Bronchial epithelial cell (primary cell): ENCODE data around the gene LAMTOR3. TPM values are rescaled to one million over a fixed set of nuclear protein-coding genes. Genes with fewer than 3 reads are reported as not detected.

Experiments
- DNase-seq: peaks from one replicate; pipeline ENCODE4 v3.0.0-alpha.2; 2010; ENCODE audit warnings: low read depth
- FAIRE-seq: peaks from 2 replicates; lab custom pipeline; 2011; peaks lifted over from hg19 to GRCh38; lab: Jason Lieb, UNC
- H3K27me3 ChIP-seq: 2 replicates; pipeline ENCODE4 v1.5.1; 2011; ENCODE audit warnings: low read length; ENCODE audit not compliant: control insufficient read depth, insufficient read depth
- H3K36me3 ChIP-seq: 2 replicates; pipeline ENCODE4 v1.5.1; 2011; ENCODE audit warnings: low read length; ENCODE audit not compliant: control insufficient read depth, insufficient read depth
- H3K4me3 ChIP-seq: 2 replicates; pipeline ENCODE4 v1.5.1; 2011; ENCODE audit warnings: mild to moderate bottlenecking, low read depth, low read length, control low read depth
- total RNA-seq: library from RNA; depleted of rRNA; stranded (reverse); fragments of >200 nt; gene quantifications from 2 replicates; pipeline ENCODE4 v1.2.1, GENCODE V29; 2014
- TF ChIP-seq, protein P1 (sequence below): IDR thresholded peaks from 2 replicates; pipeline ENCODE4 v1.5.1; 2011; ENCODE audit warnings: mild to moderate bottlenecking, moderate library complexity, low read length, control low read depth, inconsistent platforms; ENCODE audit not compliant: insufficient read depth, severe bottlenecking

LAMTOR3 gene
- total RNA-seq, 1 donor from 2014 or later = 64.2 TPM

- Histone ChIP-seq H3K36me3 (peaks cover 5% of the 10 kb centered on the region), H3K4me3 (no peak overlapping the region), H3K27me3 (no peaks in the 10 kb centered on the region)
- no peak for DNase-seq
- no peak for FAIRE-seq
- TF ChIP-seq, protein P1, sequence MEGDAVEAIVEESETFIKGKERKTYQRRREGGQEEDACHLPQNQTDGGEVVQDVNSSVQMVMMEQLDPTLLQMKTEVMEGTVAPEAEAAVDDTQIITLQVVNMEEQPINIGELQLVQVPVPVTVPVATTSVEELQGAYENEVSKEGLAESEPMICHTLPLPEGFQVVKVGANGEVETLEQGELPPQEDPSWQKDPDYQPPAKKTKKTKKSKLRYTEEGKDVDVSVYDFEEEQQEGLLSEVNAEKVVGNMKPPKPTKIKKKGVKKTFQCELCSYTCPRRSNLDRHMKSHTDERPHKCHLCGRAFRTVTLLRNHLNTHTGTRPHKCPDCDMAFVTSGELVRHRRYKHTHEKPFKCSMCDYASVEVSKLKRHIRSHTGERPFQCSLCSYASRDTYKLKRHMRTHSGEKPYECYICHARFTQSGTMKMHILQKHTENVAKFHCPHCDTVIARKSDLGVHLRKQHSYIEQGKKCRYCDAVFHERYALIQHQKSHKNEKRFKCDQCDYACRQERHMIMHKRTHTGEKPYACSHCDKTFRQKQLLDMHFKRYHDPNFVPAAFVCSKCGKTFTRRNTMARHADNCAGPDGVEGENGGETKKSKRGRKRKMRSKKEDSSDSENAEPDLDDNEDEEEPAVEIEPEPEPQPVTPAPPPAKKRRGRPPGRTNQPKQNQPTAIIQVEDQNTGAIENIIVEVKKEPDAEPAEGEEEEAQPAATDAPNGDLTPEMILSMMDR = no peak
These were observed 15.6 kb downstream of the LAMTOR3 start for GRCh38 chr4:99878604-99879003.

GRCh38 chr4:99876946-99877345 is 17.3 kb downstream of the LAMTOR3 start:
- no peaks in the 10 kb centered on the region for H3K27me3 ChIP-seq
- TF ChIP-seq, protein P1 = no peak
- FAIRE-seq = no peak
- no peak overlapping the region for H3K4me3 ChIP-seq
- peaks cover 5% of the 10 kb centered on the region for H3K36me3 ChIP-seq
- no peak for DNase-seq

DNA sequence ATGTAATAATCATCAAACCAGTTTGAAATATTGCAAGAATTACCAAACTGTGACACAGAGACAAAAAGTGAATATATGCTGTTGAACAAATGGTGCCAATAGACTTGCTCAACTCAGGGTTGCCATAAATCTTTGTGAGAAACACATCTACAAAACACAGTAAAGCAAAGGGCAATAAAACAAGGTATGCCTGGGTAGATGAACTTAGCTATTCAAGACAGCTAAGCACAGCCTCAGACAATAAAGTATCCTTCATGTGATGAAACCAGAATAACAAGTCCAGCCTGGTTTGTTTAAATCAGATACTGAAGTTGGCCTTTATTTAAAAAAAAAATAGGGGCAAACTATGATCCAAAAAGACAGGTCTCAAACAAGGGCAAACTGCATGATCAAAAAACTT is 19.2 kb downstream of the LAMTOR3 start:
- FAIRE-seq (no peak), DNase-seq (no peak)
- no peaks in the 10 kb centered on the region for H3K27me3 ChIP-seq
- TF ChIP-seq, protein P1 = no peak
- H3K36me3 ChIP-seq = peaks cover 1% of the 10 kb centered on the region
- H3K4me3 ChIP-seq = no peak overlapping the region

DNA sequence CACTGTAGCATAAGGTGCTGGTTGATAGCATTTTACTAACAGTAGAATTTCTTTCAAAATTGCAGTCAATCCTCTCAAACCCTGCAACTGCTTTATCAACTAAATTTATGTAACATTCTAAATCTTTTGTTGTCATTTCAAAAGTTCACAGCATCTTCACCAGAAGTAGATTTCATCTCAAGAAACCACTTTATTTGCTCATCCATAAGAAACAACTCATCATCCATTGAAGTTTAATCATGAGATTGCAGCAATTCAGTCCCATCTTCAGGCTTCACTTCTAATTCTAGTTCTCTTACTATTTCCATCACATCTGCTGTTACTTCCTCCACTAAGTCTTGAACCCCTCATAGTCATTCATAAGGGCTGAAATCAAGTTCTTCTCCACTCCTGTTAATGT is 21.7 kb downstream of the LAMTOR3 start:
- FAIRE-seq (no peak), DNase-seq (no peak)
- TF ChIP-seq, protein P1 = no peak
- Histone ChIP-seq H3K27me3 (no peaks in the 10 kb centered on the region), H3K36me3 (peaks cover 5% of the 10 kb centered on the region), H3K4me3 (no peak overlapping the region)

DNA sequence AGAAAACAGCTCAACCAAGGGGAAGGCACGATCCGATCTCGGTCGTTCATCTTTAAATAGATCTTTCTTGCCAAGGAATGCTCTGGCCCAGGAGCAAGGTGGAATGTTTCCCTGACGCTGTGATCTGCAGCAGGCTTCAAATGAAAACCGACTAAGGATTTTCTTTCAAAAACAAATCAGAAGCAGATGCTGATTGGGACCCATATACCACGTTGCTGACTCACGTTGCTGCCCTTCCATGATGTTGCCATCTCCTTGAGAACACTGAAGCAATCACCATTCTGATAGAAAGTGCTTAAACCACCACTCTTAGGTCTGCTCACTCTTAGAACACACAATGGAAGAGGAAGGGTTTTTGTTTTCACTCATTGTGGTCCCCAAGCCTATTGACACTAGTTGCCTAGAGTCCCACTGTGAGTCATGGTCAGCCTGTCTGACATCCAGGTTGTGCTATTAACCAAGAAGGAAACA is 26.1 kb downstream of the LAMTOR3 start:
- TF ChIP-seq, protein P1 = no peak
- Histone ChIP-seq H3K27me3 (no peaks in the 10 kb centered on the region), H3K36me3 (peaks cover 12% of the 10 kb centered on the region), H3K4me3 (no peak overlapping the region)
- FAIRE-seq (peak; percentile 13), DNase-seq (no peak)

- TF ChIP-seq, protein P1 = no peak
- FAIRE-seq = no peak
- H3K4me3 ChIP-seq = no peak overlapping the region
- peaks cover 16% of the 10 kb centered on the region for H3K36me3 ChIP-seq
- H3K27me3 ChIP-seq = no peaks in the 10 kb centered on the region
- peak; percentile 71 for DNase-seq
These were observed 30.4 kb downstream of the LAMTOR3 start for GRCh38 chr4:99863804-99864203.
